IMR-90 (cell line): ENCODE measurements around the gene PNMA6F. TPM values are rescaled to one million over a fixed set of nuclear protein-coding genes. Genes with fewer than 3 reads are reported as not detected.
"Not testable (repeated sequence)": the region's sequence is repeated elsewhere in the genome, so short reads cannot be mapped to it uniquely, and the experiment has no call there.

Experiments
- ATAC-seq: fragments of 200-7000 bp; cut with Tn5 transposase; 2 replicates; pipeline ENCODE4 v1.9.1; 2020; ENCODE audit warnings: low read depth, mild to moderate bottlenecking, moderate library complexity
- BruUV-seq: library from RNA; stranded (reverse); fragments of 400-500 nt; replicated peaks from 2 replicates; lab custom pipeline; 2021; lab: Mats Ljungman, UMichigan
- CTCF ChIA-PET: fragments of 300-600 bp; formaldehyde crosslinking; extraction: SDS; loops from one replicate; lab custom pipeline; 2021; ENCODE audit warnings: antibody characterized with exemption; lab: Yijun Ruan, JAX
- POLR2A ChIA-PET: fragments of 300-600 bp; sonication (Branson Sonifier 250); formaldehyde crosslinking; loops from one replicate; lab custom pipeline; 2022; ENCODE audit warnings: antibody characterized with exemption; ENCODE audit not compliant: unreplicated experiment; lab: Charles Lee
- DNase-seq: peaks from one replicate; pipeline ENCODE4 v3.0.0; 2013
- H2AFZ ChIP-seq: replicated peaks from 2 replicates; pipeline ENCODE3; 2013; ENCODE audit warnings: low read length, mild to moderate bottlenecking; ENCODE audit not compliant: poor library complexity
- H2AK5ac ChIP-seq: 2 replicates; pipeline ENCODE4 v1.6.1; 2013; ENCODE audit warnings: low read depth, low read length, inconsistent platforms
- H2AK9ac ChIP-seq: replicated peaks from 2 replicates; pipeline ENCODE3; 2013; ENCODE audit warnings: mild to moderate bottlenecking, low read depth, low read length, moderate library complexity; ENCODE audit not compliant: poor library complexity
- H2BK120ac ChIP-seq: 2 replicates; pipeline ENCODE4 v1.6.1; 2013; ENCODE audit warnings: low read depth, low read length, inconsistent platforms
- H2BK15ac ChIP-seq: 3 replicates; pipeline ENCODE4 v1.6.1; 2013; ENCODE audit warnings: low read depth, low read length, inconsistent platforms
- H2BK20ac ChIP-seq: 2 replicates; pipeline ENCODE4 v1.6.1; 2013; ENCODE audit warnings: low read depth, mild to moderate bottlenecking, inconsistent platforms, low read length, moderate library complexity
- H2BK5ac ChIP-seq: 2 replicates; pipeline ENCODE4 v1.6.1; 2013; ENCODE audit warnings: mild to moderate bottlenecking, low read depth, low read length, inconsistent platforms; ENCODE audit not compliant: poor library complexity, severe bottlenecking
- H3K14ac ChIP-seq: replicated peaks from 2 replicates; pipeline ENCODE4 v1.6.1; 2013; ENCODE audit warnings: low read depth, low read length, inconsistent platforms
- H3K18ac ChIP-seq: 2 replicates; pipeline ENCODE4 v1.6.1; 2013; ENCODE audit warnings: low read depth, low read length, control low read depth
- H3K23ac ChIP-seq: 2 replicates; pipeline ENCODE4 v1.6.1; 2013; ENCODE audit warnings: low read depth, low read length, inconsistent platforms
- H3K27ac ChIP-seq: 2 replicates; pipeline ENCODE4 v1.5.1; 2013; ENCODE audit warnings: mild to moderate bottlenecking, control low read depth, low read length; ENCODE audit not compliant: insufficient read depth
- H3K27me3 ChIP-seq: 2 replicates; pipeline ENCODE4 v1.6.1; 2013; ENCODE audit warnings: low read length; ENCODE audit not compliant: control insufficient read depth, insufficient read depth
- H3K36me3 ChIP-seq: 2 replicates; pipeline ENCODE4 v1.6.1; 2013; ENCODE audit warnings: low read length, mixed read lengths; ENCODE audit not compliant: control insufficient read depth, insufficient read depth
- H3K4ac ChIP-seq: 2 replicates; pipeline ENCODE4 v1.6.1; 2013; ENCODE audit warnings: low read depth, low read length, inconsistent platforms
- H3K4me1 ChIP-seq: 2 replicates; pipeline ENCODE4 v1.6.1; 2013; ENCODE audit warnings: low read length, mixed read lengths; ENCODE audit not compliant: control insufficient read depth, insufficient read depth
- H3K4me2 ChIP-seq: 2 replicates; pipeline ENCODE4 v1.6.1; 2013; ENCODE audit warnings: low read depth, mild to moderate bottlenecking, control low read depth, low read length, moderate library complexity
- H3K4me3 ChIP-seq: 2 replicates; pipeline ENCODE4 v1.5.1; 2013; ENCODE audit warnings: low read depth, mild to moderate bottlenecking, control low read depth, low read length, moderate library complexity; ENCODE audit not compliant: insufficient read depth
- H3K56ac ChIP-seq: 2 replicates; pipeline ENCODE4 v1.6.1; 2013; ENCODE audit warnings: low read length, inconsistent platforms; ENCODE audit not compliant: insufficient read depth; ENCODE audit errors: extremely low read depth
- H3K79me1 ChIP-seq, 2 experiments: 2 replicates each; pipeline ENCODE4 v1.6.1; 2013; ENCODE audit warnings: low read length in 2 of 2, inconsistent platforms in 1 of 2, low read depth in 1 of 2
- H3K9ac ChIP-seq: 2 replicates; pipeline ENCODE4 v1.6.1; 2013; ENCODE audit warnings: low read depth, low read length, control low read depth
- H3K9me1 ChIP-seq: 2 replicates; pipeline ENCODE4 v1.6.1; 2013; ENCODE audit warnings: low read length, inconsistent platforms; ENCODE audit not compliant: insufficient read depth
- H3K9me3 ChIP-seq: 2 replicates; pipeline ENCODE4 v1.6.1; 2013; ENCODE audit warnings: low read length; ENCODE audit not compliant: control insufficient read depth, insufficient read depth
- H4K20me1 ChIP-seq: 2 replicates; pipeline ENCODE4 v1.6.1; 2013; ENCODE audit warnings: low read length, inconsistent platforms; ENCODE audit not compliant: insufficient read depth
- H4K5ac ChIP-seq: 2 replicates; pipeline ENCODE4 v1.6.1; 2013; ENCODE audit warnings: mild to moderate bottlenecking, low read depth, low read length, control low read depth
- H4K8ac ChIP-seq, 2 experiments: 2 replicates each; pipeline ENCODE4 v1.6.1; 2013; ENCODE audit warnings: low read depth in 2 of 2, low read length in 2 of 2, control low read depth in 1 of 2, inconsistent platforms in 1 of 2
- H4K91ac ChIP-seq: 2 replicates; pipeline ENCODE4 v1.6.1; 2013; ENCODE audit warnings: low read depth, low read length, inconsistent platforms; ENCODE audit not compliant: insufficient read depth
- WGBS, 2 experiments: methylation state at CpG; one replicate each; pipeline versions ENCODE4 v1.1.5 to v1.1.7; 2013; ENCODE audit warnings: missing lambda C conversion rate in 2 of 2; ENCODE audit not compliant: insufficient read length in 1 of 2; ENCODE audit errors: extremely low coverage in 2 of 2; 5-methylcytosine and 5-hydroxymethylcytosine counted together
- dilution Hi-C: fragments of 300-500 bp; cut with HindIII; formaldehyde crosslinking; loops from one replicate; pipeline ENCODE4 v1.14.3; 2018; ENCODE audit warnings: low sequenced_read_pairs; ENCODE audit not compliant: unreplicated experiment
- in situ Hi-C: fragments of 300-500 bp; cut with MboI; formaldehyde crosslinking; loops from 3 replicates; pipeline ENCODE4 v1.14.3; 2019; ENCODE audit warnings: low sequenced_read_pairs, inconsistent platforms, mixed read lengths
- intact Hi-C: fragments of 100-400 bp; cut with micrococcal nuclease; formaldehyde crosslinking; loops from 2 replicates; pipeline ENCODE4 v1.10.0; 2022
- polyA plus RNA-seq, 3 experiments: library from polyadenylated mRNA; depleted of rRNA; stranded (reverse); fragments of >200 nt; gene quantifications; 2 replicates each; pipeline ENCODE4 v1.2.3, GENCODE V29; 2012; ENCODE audit warnings: low replicate concordance in 1 of 3
- total RNA-seq: library from RNA; depleted of rRNA; stranded (reverse); fragments of >200 nt; gene quantifications from 2 replicates; pipeline ENCODE4 v1.2.3, GENCODE V29; 2012

The PNMA6F gene
- total and polyA plus RNA-seq, 2 of the 4 experiments (the other 2 are of a cell fraction) = not detected

DNA sequence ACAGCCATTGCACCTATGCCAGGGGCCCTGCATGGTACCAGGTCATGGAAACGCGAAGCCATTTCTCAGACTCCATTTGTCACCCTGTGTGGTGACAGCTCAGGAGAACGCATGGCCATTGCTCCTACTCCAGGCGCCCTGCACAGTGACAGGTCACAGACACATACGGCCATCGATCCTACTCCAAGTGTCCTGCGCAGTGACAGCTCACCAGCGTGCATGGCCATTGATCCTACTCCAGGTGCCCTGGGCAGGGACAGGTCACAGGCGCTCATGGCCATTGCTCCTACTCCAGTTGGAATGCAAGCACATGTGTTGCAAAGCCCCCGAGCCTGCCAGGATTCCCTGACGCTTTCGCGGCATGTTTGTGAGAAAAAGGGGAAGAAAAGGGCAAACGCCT, 45.5 kb downstream of the PNMA6F start:
- not testable (repeated sequence) for H3K4me2 ChIP-seq, H2AK9ac ChIP-seq, BruUV-seq

DNA sequence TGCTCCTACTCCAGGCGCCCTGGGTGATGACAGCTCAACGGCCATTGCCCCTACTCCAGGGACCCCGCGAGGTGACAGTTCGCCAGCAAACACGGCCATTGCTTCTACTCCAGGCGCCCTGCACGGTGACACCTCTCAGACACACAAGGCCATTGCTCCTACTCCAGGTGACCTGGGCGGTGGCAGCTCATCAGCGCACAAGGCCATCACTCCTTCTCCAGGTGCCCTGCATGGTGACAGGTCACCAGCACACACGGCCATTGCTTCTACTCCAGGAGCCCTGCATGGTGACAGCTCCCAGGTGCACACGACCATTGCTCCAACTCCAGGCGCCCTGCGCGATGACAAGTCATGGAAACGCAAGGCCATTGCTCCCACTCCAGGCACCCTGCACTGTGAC, 46.1 kb downstream of the PNMA6F start:
- H3K4ac ChIP-seq, H4K8ac ChIP-seq, ATAC-seq, H3K79me1 ChIP-seq, H2BK20ac ChIP-seq, H2AK9ac ChIP-seq, H3K23ac ChIP-seq, H4K20me1 ChIP-seq, H3K14ac ChIP-seq, in situ Hi-C loops, CTCF ChIA-PET, H3K4me3 ChIP-seq, H3K36me3 ChIP-seq, H2AFZ ChIP-seq, H3K27ac ChIP-seq, H3K27me3 ChIP-seq, H3K4me1 ChIP-seq, H4K91ac ChIP-seq, H3K18ac ChIP-seq, intact Hi-C loops, H4K5ac ChIP-seq, H3K9me3 ChIP-seq, dilution Hi-C loops, H2AK5ac ChIP-seq, BruUV-seq, DNase-seq, H2BK5ac ChIP-seq, H2BK120ac ChIP-seq, H3K9ac ChIP-seq, H2BK15ac ChIP-seq, H3K4me2 ChIP-seq, H3K56ac ChIP-seq, H3K9me1 ChIP-seq, POLR2A ChIA-PET: not testable (repeated sequence)
- WGBS, 2 experiments = no CpG with 5 or more reads among the region's 16 CpGs

More for the DNA sequence above, 45.5 kb downstream of the PNMA6F start:
- in situ Hi-C loops, CTCF ChIA-PET, DNase-seq, H2AFZ ChIP-seq, H3K4me1 ChIP-seq, ATAC-seq, H3K9me3 ChIP-seq, H3K4ac ChIP-seq, H3K27me3 ChIP-seq, H4K8ac ChIP-seq, dilution Hi-C loops, H2BK15ac ChIP-seq, H3K14ac ChIP-seq, intact Hi-C loops, H3K56ac ChIP-seq, H3K79me1 ChIP-seq, H2BK5ac ChIP-seq, H3K9me1 ChIP-seq, H3K36me3 ChIP-seq, H4K20me1 ChIP-seq, POLR2A ChIA-PET, H4K91ac ChIP-seq, H3K23ac ChIP-seq, H2AK5ac ChIP-seq, H3K18ac ChIP-seq, H2BK120ac ChIP-seq, H3K27ac ChIP-seq, H3K4me3 ChIP-seq, H2BK20ac ChIP-seq, H3K9ac ChIP-seq, H4K5ac ChIP-seq: not testable (repeated sequence)
- WGBS, 2 experiments = no CpG with 5 or more reads among the region's 14 CpGs
